DOHH2 (cell line): ENCODE results near the gene GAB1.

Experiments
- H3F3A ChIP-seq: fragments of 200-600 bp; sonication (generic), shearing (Covaris generic); 2 replicates; pipeline ENCODE4 v1.6.0; 2016; ENCODE audit warnings: antibody characterized with exemption, mild to moderate bottlenecking; ENCODE audit not compliant: control insufficient read depth, insufficient read depth
- H3K27ac ChIP-seq: fragments of 200-600 bp; sonication (generic); 2 replicates; pipeline ENCODE4 v1.5.1; 2014; ENCODE audit warnings: low read depth, mild to moderate bottlenecking, low read length, moderate library complexity
- H3K27me3 ChIP-seq: fragments of 200-600 bp; sonication (generic); 2 replicates; pipeline ENCODE4 v1.6.1; 2014; ENCODE audit warnings: mild to moderate bottlenecking, low read length, mixed read lengths; ENCODE audit not compliant: control insufficient read depth
- H3K36me3 ChIP-seq: fragments of 200-600 bp; sonication (generic); 2 replicates; pipeline ENCODE4 v1.6.1; 2014; ENCODE audit warnings: mild to moderate bottlenecking, low read length, moderate library complexity, mixed read lengths; ENCODE audit not compliant: control insufficient read depth
- H3K4me1 ChIP-seq: fragments of 200-600 bp; sonication (generic); 2 replicates; pipeline ENCODE4 v1.6.1; 2014; ENCODE audit warnings: mild to moderate bottlenecking, low read length, mixed read lengths; ENCODE audit not compliant: control insufficient read depth
- H3K4me2 ChIP-seq: fragments of 200-600 bp; sonication (generic); 2 replicates; pipeline ENCODE4 v1.6.0; 2014; ENCODE audit warnings: mild to moderate bottlenecking, low read length, moderate library complexity
- H3K4me3 ChIP-seq: fragments of 200-600 bp; sonication (generic); 2 replicates; pipeline ENCODE4 v1.5.1; 2014; ENCODE audit warnings: mild to moderate bottlenecking, low read length, mixed read lengths
- H3K79me2 ChIP-seq: fragments of 200-600 bp; sonication (generic); 2 replicates; pipeline ENCODE4 v1.6.1; 2014; ENCODE audit warnings: mild to moderate bottlenecking, low read length, mixed read lengths; ENCODE audit not compliant: control insufficient read depth
- H3K9me2 ChIP-seq: fragments of 200-600 bp; sonication (generic); replicated peaks from 2 replicates; pipeline ENCODE4 v1.6.1; 2014; ENCODE audit warnings: mild to moderate bottlenecking, low read length, mixed read lengths; ENCODE audit not compliant: control insufficient read depth
- H3K9me3 ChIP-seq: fragments of 200-600 bp; sonication (generic); 2 replicates; pipeline ENCODE4 v1.6.1; 2014; ENCODE audit warnings: antibody characterized with exemption, low read length, mixed read lengths; ENCODE audit not compliant: control insufficient read depth, insufficient read depth
- H4K20me1 ChIP-seq: fragments of 200-600 bp; sonication (generic); 2 replicates; pipeline ENCODE4 v1.6.0; 2014; ENCODE audit warnings: low read depth, mild to moderate bottlenecking, antibody characterized with exemption, low read length, moderate library complexity; ENCODE audit not compliant: control insufficient read depth, insufficient read depth
- EZH2phosphoT487 ChIP-seq: fragments of 200-600 bp; sonication (generic); IDR thresholded peaks from 2 replicates; pipeline ENCODE4 v1.6.1; 2017; ENCODE audit warnings: borderline replicate concordance, mild to moderate bottlenecking, antibody characterized with exemption, low read length, moderate library complexity, mixed read lengths
- TF ChIP-seq, protein P1 (sequence below): fragments of 200-600 bp; sonication (generic); IDR thresholded peaks from one replicate; pipeline ENCODE4 v1.5.1; 2014; ENCODE audit warnings: antibody characterized with exemption, mild to moderate bottlenecking, low read depth, low read length; ENCODE audit not compliant: poor library complexity, severe bottlenecking

Gene GAB1

DNA sequence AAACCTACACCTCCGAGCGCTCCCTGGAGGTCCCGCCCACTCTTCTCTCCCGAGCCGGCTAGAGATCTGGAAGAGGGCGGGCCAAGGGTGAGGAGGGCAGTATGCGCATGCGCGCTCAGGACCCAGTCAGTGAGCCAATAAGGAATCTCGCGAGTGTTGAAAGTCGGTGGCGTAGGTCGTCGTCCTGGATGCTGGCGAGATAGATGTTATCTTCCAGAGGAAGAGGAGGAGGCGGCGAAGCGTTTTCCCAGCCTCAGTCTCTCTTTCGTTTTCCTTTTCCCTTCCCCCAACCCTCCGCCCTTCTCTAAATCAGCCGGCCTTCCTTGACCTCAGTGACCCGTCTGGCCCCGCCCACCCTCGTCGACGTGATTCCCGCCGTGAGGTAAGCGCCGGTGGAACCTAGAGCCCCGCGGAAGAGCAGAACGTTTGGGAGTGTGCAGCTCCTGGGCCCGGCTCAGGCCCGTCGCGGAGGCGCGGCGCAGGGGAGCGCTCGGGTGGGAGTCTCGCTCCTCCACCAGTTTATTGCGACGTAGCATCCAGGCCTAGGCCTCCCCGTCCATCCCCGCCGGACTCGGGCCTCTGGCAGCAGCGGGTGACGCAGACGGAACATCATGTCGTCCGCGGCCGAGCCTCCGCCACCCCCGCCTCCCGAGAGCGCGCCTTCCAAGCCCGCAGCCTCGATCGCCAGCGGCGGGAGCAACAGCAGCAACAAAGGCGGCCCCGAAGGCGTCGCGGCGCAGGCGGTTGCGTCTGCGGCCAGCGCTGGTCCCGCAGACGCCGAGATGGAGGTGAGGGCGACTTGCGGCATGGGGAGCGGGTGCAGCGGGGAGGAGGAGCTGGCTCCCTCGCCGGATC lies 176.9 kb downstream of the GAB1 start, which contains the start of gene SMARCA5:
TSS of gene SMARCA5 (plus strand) at position 389 of the 855 bp plus-strand sequence. CDS start at position 612, 223 bp downstream.
- H3K36me3 ChIP-seq: peaks cover 49% of the 10 kb centered on the region
- H3K4me2 ChIP-seq: peak within 1 kb of the TSS; percentile 86
- peak within 1 kb of the TSS; percentile 80 for H3K27ac ChIP-seq
- peaks cover 51% of the 10 kb centered on the region for H3K79me2 ChIP-seq
- H3K9me3 ChIP-seq: no peaks in the 10 kb centered on the region
- peaks cover 28% of the 10 kb centered on the region for H4K20me1 ChIP-seq
- no peaks in the 10 kb centered on the region for H3K9me2 ChIP-seq
- H3F3A ChIP-seq: no peaks in the 10 kb centered on the region
- H3K4me3 ChIP-seq: peak within 1 kb of the TSS; percentile 85
- peaks cover 38% of the 10 kb centered on the region for H3K4me1 ChIP-seq
- TF ChIP-seq, protein P1, sequence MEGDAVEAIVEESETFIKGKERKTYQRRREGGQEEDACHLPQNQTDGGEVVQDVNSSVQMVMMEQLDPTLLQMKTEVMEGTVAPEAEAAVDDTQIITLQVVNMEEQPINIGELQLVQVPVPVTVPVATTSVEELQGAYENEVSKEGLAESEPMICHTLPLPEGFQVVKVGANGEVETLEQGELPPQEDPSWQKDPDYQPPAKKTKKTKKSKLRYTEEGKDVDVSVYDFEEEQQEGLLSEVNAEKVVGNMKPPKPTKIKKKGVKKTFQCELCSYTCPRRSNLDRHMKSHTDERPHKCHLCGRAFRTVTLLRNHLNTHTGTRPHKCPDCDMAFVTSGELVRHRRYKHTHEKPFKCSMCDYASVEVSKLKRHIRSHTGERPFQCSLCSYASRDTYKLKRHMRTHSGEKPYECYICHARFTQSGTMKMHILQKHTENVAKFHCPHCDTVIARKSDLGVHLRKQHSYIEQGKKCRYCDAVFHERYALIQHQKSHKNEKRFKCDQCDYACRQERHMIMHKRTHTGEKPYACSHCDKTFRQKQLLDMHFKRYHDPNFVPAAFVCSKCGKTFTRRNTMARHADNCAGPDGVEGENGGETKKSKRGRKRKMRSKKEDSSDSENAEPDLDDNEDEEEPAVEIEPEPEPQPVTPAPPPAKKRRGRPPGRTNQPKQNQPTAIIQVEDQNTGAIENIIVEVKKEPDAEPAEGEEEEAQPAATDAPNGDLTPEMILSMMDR: no peak
- no peak for TF ChIP-seq EZH2phosphoT487
- H3K27me3 ChIP-seq: no peaks in the 10 kb centered on the region

- Histone ChIP-seq H3K79me2 (peaks cover 57% of the 10 kb centered on the region), H3K4me1 (peaks cover 38% of the 10 kb centered on the region), H3K27ac (peak overlapping the region; percentile 80), H3K27me3 (no peaks in the 10 kb centered on the region), H3K9me2 (no peaks in the 10 kb centered on the region), H3K4me2 (peak overlapping the region; percentile 86), H3K9me3 (no peaks in the 10 kb centered on the region), H4K20me1 (peaks cover 28% of the 10 kb centered on the region), H3K4me3 (peak overlapping the region; percentile 85), H3F3A (no peaks in the 10 kb centered on the region), H3K36me3 (peaks cover 54% of the 10 kb centered on the region)
- no peak for TF ChIP-seq EZH2phosphoT487
- TF ChIP-seq, protein P1: no peak
Measured at GRCh38 chr4:143514169-143514495, 177.5 kb downstream of the GAB1 start.

DNA sequence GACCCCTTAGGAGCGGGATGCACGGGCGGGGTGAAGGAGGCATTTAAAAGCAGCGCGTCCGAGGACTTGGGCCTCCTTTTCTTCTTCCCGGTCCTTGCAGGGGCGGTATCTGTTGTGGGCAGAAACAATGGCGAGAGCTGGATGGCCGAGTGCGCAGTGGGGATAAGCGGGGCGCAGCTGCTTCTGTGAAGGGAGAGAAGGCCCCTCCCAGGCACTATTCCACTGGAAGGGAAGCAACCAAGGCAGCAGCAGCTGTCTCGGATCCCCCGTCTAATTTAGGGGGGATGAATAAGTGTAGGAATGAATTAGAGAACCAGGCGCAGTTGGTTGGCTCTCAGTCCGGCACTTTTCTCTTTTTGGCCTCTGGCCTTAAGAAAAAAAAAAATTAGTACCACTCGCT lies 177.8 kb downstream of the GAB1 start:
- Histone ChIP-seq H3K27ac (peak overlapping the region; percentile 80; the same call in 1 of the 2 replicates), H3K36me3 (peaks cover 58% of the 10 kb centered on the region), H3K4me3 (peak overlapping the region; percentile 85), H3K9me3 (no peaks in the 10 kb centered on the region), H4K20me1 (peaks cover 28% of the 10 kb centered on the region), H3F3A (no peaks in the 10 kb centered on the region), H3K4me1 (peaks cover 38% of the 10 kb centered on the region), H3K9me2 (no peaks in the 10 kb centered on the region), H3K27me3 (no peaks in the 10 kb centered on the region), H3K79me2 (peaks cover 61% of the 10 kb centered on the region), H3K4me2 (peak overlapping the region; percentile 86)
- TF ChIP-seq, protein P1: no peak
- TF ChIP-seq EZH2phosphoT487: no peak
